Inflammatory macrophage treated with lipopolysaccharide for 4 hours (primary cell): Measurements from ENCODE around the gene SPR.

Experiments
- DNase-seq: peaks from one replicate; pipeline ENCODE4 v3.0.0-alpha.2; 2020

The SPR gene

DNA sequence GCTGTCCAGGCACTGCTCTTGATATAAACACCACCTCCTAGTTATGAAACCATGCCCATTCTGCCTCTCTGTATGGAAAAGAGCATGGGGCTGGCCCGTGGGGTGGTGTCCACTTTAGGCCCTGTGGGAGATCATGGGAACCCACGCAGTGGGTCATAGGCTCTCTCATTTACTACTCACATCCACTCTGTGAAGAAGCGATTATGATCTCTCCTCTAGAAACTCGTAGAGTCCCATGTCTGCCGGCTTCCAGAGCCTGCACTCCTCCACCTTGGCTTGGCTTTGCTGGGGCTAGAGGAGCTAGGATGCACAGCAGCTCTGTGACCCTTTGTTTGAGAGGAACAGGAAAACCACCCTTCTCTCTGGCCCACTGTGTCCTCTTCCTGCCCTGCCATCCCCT is 46.0 kb downstream of the SPR start:
- no peak for DNase-seq

DNA sequence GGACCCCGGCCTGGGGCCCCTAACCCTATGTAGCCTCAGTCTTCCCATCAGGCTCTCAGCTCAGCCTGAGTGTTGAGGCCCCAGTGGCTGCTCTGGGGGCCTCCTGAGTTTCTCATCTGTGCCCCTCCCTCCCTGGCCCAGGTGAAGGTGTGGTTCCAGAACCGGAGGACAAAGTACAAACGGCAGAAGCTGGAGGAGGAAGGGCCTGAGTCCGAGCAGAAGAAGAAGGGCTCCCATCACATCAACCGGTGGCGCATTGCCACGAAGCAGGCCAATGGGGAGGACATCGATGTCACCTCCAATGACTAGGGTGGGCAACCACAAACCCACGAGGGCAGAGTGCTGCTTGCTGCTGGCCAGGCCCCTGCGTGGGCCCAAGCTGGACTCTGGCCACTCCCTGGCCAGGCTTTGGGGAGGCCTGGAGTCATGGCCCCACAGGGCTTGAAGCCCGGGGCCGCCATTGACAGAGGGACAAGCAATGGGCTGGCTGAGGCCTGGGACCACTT is 46.5 kb downstream of the SPR start:
- DNase-seq = no peak

DNA sequence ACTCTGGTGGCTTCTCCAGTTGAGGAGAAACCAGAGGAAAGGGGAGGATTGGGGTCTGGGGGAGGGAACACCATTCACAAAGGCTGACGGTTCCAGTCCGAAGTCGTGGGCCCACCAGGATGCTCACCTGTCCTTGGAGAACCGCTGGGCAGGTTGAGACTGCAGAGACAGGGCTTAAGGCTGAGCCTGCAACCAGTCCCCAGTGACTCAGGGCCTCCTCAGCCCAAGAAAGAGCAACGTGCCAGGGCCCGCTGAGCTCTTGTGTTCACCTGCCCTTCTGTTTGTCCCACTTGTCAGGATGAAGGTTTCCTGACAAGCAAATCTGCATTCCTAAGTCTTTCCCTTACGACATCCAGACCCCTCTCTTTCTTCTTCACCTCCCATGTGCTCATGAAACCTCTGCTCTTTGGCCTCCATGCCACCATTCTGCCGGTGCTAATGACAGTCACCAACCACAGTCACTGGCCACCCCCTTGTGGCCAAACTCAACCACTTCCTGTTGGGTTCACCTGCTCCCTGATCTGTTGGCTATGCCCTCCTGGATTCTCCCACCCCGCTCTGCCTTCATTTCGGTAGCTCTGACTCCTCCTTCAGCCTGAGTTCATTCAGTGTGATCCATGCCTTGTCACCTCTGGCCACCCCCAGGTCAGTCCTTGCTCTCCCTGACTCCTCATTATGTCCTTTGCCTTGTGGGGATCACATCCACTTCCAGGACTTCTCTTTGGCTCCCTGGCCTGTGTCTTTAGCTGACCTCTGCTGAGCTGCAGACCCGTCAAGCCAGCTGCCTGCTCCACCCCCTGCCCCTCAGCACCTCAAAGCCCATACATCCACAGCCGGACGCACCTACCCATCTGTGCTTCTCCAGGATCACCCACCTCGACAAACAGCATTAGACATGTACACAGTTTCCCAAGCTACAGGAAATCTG is 47.7 kb downstream of the SPR start:
- DNase-seq = peak; percentile 18

DNA sequence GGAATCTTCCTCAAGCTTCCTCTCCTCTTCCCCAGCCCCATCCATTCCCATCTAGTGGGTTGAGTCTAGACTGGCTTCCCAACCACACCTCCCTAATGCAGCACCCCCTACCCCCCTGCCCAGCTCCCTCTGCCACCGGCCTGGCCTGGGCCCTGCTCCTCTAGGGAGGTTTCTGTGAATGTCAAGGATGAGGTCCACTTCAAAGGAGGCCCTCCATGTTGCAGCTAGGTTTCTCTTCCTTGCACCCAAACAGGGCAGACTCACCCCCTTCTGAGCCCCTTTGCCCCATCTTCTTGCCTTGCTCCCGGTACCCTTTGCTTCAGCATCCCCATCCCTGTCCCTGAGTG is 48.4 kb downstream of the SPR start:
- DNase-seq = no peak

DNA sequence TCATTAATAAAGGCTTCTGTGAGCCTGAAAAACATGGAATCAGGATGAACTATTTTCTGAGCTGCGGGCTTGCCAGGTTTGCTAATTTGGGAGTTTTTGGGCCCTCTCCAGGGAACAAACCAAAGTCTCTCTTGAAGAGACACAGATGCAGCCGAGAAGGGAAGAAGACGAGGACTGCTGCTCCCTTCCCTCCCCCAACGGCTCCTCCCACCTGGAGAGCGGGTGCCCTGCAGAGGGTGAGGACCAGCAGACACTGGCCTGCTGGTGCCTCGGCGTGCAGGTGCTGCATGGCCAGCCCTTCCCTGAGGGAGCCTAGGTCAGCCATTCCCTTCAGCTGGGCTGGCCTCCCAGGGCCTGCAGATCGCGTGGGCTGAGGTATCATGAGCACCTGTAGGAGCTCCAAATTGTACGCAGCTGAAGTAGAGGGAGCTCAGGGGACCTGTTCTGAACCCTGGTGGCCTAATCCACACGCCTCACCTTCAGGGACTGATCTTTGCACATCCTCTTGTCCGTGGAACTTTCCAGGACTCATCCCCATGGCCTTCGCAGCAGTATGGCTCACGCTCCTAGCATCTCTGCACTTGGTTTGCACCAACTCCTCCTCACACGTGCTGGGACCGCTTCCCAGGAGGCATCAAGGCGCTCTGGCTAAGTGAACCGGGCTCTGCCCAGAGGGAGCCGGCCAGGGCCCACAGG is 49.6 kb downstream of the SPR start:
- no peak for DNase-seq

DNA sequence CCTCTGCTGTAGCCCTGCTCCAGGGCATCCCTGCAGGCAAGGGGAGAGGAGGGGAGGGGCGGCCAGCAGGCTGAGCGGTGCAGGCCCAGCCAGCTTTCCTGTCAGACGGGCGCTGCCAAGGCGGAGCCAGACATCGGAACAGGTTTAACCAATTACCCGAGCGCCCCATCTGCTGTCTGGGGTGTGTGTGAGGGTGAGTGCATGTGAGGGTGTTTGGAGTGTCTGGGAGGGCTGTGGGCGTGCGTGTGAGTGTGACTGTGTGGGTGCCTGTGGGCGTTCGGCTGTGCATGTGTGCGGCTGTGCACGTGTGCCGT is 50.1 kb downstream of the SPR start:
- DNase-seq = no peak

DNA sequence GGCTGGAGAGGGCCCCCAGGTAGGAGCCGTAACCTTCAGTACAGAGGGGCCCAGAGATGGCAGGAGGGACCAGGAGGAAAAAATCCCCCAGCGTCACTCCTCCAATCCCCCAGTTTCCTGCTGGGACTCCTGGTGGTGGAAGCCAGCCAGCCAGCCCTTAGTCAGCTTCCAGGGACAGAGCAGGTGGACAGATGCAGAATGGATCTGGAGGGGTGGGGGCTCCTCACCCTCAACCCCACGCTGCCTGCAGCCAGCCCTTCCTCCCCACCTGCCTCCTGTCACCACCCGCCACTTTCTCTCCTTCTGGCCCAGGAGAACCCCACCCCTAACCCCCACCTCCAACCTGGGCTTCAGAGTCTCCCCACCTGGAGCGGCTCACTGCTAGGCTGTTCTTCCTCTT is 51.2 kb downstream of the SPR start:
- DNase-seq = no peak

DNA sequence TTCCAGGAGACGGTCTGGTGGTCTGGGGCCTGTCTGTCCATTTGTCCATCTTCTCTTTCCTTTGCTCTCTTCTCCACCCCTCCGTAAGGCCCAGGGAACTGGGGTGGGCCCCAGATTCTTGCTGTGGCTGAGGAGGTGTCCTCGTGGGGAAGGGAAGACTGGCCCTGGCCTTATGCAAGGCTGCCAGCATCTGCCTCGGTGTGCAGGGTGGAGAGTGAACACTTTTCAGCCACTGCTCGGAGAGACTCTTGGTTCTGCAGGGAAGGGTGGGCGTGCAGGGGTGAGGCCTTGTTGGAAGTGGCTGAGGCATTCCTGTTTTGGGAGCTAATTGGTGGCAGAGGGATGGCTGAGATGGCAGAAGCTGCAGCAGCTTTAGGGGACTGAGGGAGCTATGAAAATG is 53.2 kb downstream of the SPR start:
- DNase-seq = no peak

DNA sequence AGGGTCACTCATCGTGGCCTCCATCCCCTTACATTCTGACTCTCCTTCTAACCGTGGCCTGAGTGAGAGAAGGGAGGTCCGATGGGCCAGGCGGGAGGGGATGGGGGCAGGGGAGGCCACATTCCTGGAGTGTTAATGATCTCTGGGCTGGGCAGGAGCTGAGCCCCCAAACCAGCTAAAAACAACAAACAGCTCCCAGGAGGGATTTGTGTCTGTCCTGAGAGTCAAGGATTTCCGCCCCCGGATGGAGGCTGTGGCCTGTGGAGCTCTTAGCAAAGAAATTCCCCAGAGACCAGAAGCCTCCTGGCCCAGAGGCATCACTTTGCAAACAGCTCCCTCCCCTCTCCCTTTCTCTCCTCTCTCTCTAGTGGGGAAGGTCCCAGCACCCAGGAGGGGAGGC is 53.6 kb downstream of the SPR start:
- DNase-seq = no peak
